Left ventricle myocardium superior (tissue), 1 donor: Measurements from ENCODE around the gene CYB561A3. TPM values are rescaled to one million over a fixed set of nuclear protein-coding genes. Genes with fewer than 3 reads are reported as not detected.

Source experiments
- ATAC-seq: fragments of 200-7000 bp; cut with Tn5 transposase; one replicate; pipeline ENCODE4 v1.9.1; 2020; ENCODE audit warnings: mild to moderate bottlenecking, moderate library complexity
- DNase-seq: peaks from one replicate; pipeline ENCODE4 v3.0.0-alpha.2; 2020
- intact Hi-C: fragments of 100-400 bp; cut with micrococcal nuclease; formaldehyde crosslinking; loops from one replicate; pipeline ENCODE4 v1.11.0; 2022
- total RNA-seq: library from RNA; stranded (reverse); fragmentation: NEBNext Ultra II Directional; extraction: Animal tissue kit (Norgen Biotek cat#: 25700); gene quantifications from one replicate; pipeline ENCODE4 v1.2.1, GENCODE V29; 2021
- donor health status: DM: no; HTN: yes; CAD: no; lungs with severe emphysema.

Gene CYB561A3
- total RNA-seq, 1 donor from 2014 or later: 10.9 TPM

- ATAC-seq (no peak), DNase-seq (no peak)
- intact Hi-C loops: no loop called here
These were observed 11.8 kb downstream of the CYB561A3 start for GRCh38 chr11:61349916-61350315.

GRCh38 chr11:61349189-61349751, 12.4 kb downstream of the CYB561A3 start:
- ATAC-seq (no peak), DNase-seq (no peak)
- intact Hi-C loops: no loop called here

GRCh38 chr11:61347916-61348461, 13.7 kb downstream of the CYB561A3 start:
- DNase-seq (peak; percentile 35), ATAC-seq (peak; percentile 47)
- intact Hi-C loops: no loop called here

- no peak for ATAC-seq
- DNase-seq: no peak
- intact Hi-C loops: no loop called here
These were observed 15.5 kb downstream of the CYB561A3 start for GRCh38 chr11:61345954-61346843.

- ATAC-seq (peak; percentile 21), DNase-seq (no peak)
- intact Hi-C loops: no loop called here
These were observed 16.5 kb downstream of the CYB561A3 start for GRCh38 chr11:61345170-61345610.

GRCh38 chr11:61343792-61344745, 17.6 kb downstream of the CYB561A3 start:
- intact Hi-C loops: no loop called here
- DNase-seq: no peak
- no peak for ATAC-seq

- DNase-seq: no peak
- ATAC-seq: no peak
- intact Hi-C loops: no loop called here
These were observed 19.4 kb downstream of the CYB561A3 start for GRCh38 chr11:61342207-61342803.

GRCh38 chr11:61341706-61342105, 20.0 kb downstream of the CYB561A3 start:
- intact Hi-C loops: no loop called here
- DNase-seq (no peak), ATAC-seq (no peak)

- DNase-seq: no peak
- intact Hi-C loops: no loop called here
- ATAC-seq: no peak
These were observed 20.7 kb downstream of the CYB561A3 start for GRCh38 chr11:61340979-61341378.

- intact Hi-C loops: no loop called here
- ATAC-seq: no peak
- no peak for DNase-seq
These were observed 22.2 kb downstream of the CYB561A3 start for GRCh38 chr11:61339490-61339878.

GRCh38 chr11:61338783-61339489, 22.7 kb downstream of the CYB561A3 start:
- no peak for ATAC-seq
- intact Hi-C loops: no loop called here
- no peak for DNase-seq

GRCh38 chr11:61337706-61338470, 23.8 kb downstream of the CYB561A3 start:
- intact Hi-C loops: loop anchor here (2.0 kb wide), 1 partner anchor 47 kb away; no protein-coding TSS in a partner anchor
- DNase-seq (no peak), ATAC-seq (no peak)

- ATAC-seq (peak; percentile 58), DNase-seq (peak; percentile 86)
- intact Hi-C loops: loop anchor here (2.0 kb wide), 1 partner anchor 48 kb away; no protein-coding TSS in a partner anchor
These were observed 25.3 kb downstream of the CYB561A3 start for GRCh38 chr11:61336171-61336935.

GRCh38 chr11:61335355-61335710, 26.3 kb downstream of the CYB561A3 start:
- DNase-seq: no peak
- intact Hi-C loops: no loop called here
- no peak for ATAC-seq

- DNase-seq (no peak), ATAC-seq (no peak)
- intact Hi-C loops: no loop called here
These were observed 27.0 kb downstream of the CYB561A3 start for GRCh38 chr11:61334434-61335354.
